Mononuclear cell (primary cell): ENCODE results near the gene MRI1. TPM values are rescaled to one million over a fixed set of nuclear protein-coding genes. Genes with fewer than 3 reads are reported as not detected.

ENCODE experiments used
- H3K27me3 ChIP-seq: 2 replicates; pipeline ENCODE4 v1.6.0; 2011; ENCODE audit warnings: low read length, control low read depth; ENCODE audit not compliant: insufficient read depth
- H3K4me1 ChIP-seq: 2 replicates; pipeline ENCODE4 v1.5.1; 2011; ENCODE audit warnings: mild to moderate bottlenecking, low read length, control low read depth; ENCODE audit not compliant: insufficient read depth
- H3K4me3 ChIP-seq: 2 replicates; pipeline ENCODE4 v1.5.1; 2011; ENCODE audit warnings: mild to moderate bottlenecking, low read length, moderate library complexity
- H3K9me3 ChIP-seq: 2 replicates; pipeline ENCODE4 v1.5.1; 2011; ENCODE audit warnings: low read depth, mild to moderate bottlenecking, control low read depth, low read length
- total RNA-seq: library from RNA; depleted of rRNA; stranded (reverse); fragments of >200 nt; gene quantifications from one replicate; pipeline ENCODE4 v1.2.3, GENCODE V29; 2012

The MRI1 gene
- total RNA-seq, 1 donor = 17.0 TPM

GRCh38 chr19:13817615-13818371, 53.5 kb downstream of the MRI1 start:
- Histone ChIP-seq H3K4me1 (no peaks in the 10 kb centered on the region), H3K9me3 (no peaks in the 10 kb centered on the region), H3K4me3 (no peak overlapping the region), H3K27me3 (no peaks in the 10 kb centered on the region)

GRCh38 chr19:13819238-13819637, 54.9 kb downstream of the MRI1 start:
- no peaks in the 10 kb centered on the region for H3K4me1 ChIP-seq

GRCh38 chr19:13821292-13821691, 57.0 kb downstream of the MRI1 start:
- H3K9me3 ChIP-seq = no peaks in the 10 kb centered on the region
- H3K4me3 ChIP-seq = no peak overlapping the region
- no peaks in the 10 kb centered on the region for H3K4me1 ChIP-seq
- no peaks in the 10 kb centered on the region for H3K27me3 ChIP-seq

More at GRCh38 chr19:13819238-13819637, 54.9 kb downstream of the MRI1 start:
- Histone ChIP-seq H3K4me3 (no peak overlapping the region), H3K27me3 (no peaks in the 10 kb centered on the region), H3K9me3 (no peaks in the 10 kb centered on the region)

GRCh38 chr19:13823256-13823655, 58.9 kb downstream of the MRI1 start:
- Histone ChIP-seq H3K4me1 (no peaks in the 10 kb centered on the region), H3K4me3 (no peak overlapping the region), H3K9me3 (no peaks in the 10 kb centered on the region)

More at GRCh38 chr19:13823256-13823655, 58.9 kb downstream of the MRI1 start:
- H3K27me3 ChIP-seq = no peaks in the 10 kb centered on the region

Other genes with a start within 250 kb of the MRI1 start
- gene C19orf53, start 9.9 kb downstream of the MRI1 start, total RNA-seq = 56.5 TPM
- 1.5 TPM for gene ZSWIM4, start 30.9 kb downstream of the MRI1 start, total RNA-seq
- not detected for gene NANOS3, start 112.6 kb downstream of the MRI1 start, total RNA-seq
- gene BRME1, start 141.6 kb downstream of the MRI1 start, total RNA-seq = 0.10 TPM
- gene CC2D1A, start 141.7 kb downstream of the MRI1 start, total RNA-seq = 8.2 TPM
- not detected for gene PODNL1, start 173.9 kb downstream of the MRI1 start, total RNA-seq
- 26.1 TPM for gene DCAF15, start 188.0 kb downstream of the MRI1 start, total RNA-seq
- 2.5 TPM for gene RFX1, start 241.8 kb downstream of the MRI1 start, total RNA-seq